SU-DHL-6 (cell line): ENCODE data around the gene SNX11.

ENCODE experiments used
- EZH2phosphoT487 ChIP-seq: fragments of 200-600 bp; sonication (generic), shearing (Covaris generic); conservative IDR thresholded peaks from 2 replicates; pipeline ENCODE4 v1.6.1; 2018; ENCODE audit warnings: mild to moderate bottlenecking, antibody characterized with exemption, low read length, moderate library complexity, mixed read lengths
- TF ChIP-seq, protein P1 (sequence below): fragments of 200-600 bp; sonication (generic); IDR thresholded peaks from one replicate; pipeline ENCODE4 v1.5.1; 2017; ENCODE audit warnings: antibody characterized with exemption, mild to moderate bottlenecking, low read length, moderate library complexity; ENCODE audit not compliant: insufficient read depth, poor library complexity, severe bottlenecking

DNA sequence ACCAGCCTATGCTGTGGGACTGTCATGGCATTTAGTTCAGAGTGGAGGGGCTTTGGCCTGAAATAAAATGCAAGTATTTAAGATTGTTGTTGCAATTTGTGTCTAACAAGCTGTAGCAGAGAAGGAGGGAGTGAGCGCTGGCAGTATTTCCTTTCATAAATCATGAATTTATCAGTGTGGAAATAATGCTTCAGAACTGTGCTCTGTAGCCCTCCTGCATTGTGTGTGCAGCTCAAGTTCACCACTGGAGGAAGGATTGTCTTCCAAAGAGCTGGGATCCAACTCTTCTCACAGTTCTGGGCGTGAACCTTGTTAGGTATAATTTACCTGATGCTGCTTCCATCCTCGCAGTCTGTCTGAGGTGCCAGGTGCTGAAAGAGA, 15.1 kb downstream of the SNX11 start:
- TF ChIP-seq, protein P1, sequence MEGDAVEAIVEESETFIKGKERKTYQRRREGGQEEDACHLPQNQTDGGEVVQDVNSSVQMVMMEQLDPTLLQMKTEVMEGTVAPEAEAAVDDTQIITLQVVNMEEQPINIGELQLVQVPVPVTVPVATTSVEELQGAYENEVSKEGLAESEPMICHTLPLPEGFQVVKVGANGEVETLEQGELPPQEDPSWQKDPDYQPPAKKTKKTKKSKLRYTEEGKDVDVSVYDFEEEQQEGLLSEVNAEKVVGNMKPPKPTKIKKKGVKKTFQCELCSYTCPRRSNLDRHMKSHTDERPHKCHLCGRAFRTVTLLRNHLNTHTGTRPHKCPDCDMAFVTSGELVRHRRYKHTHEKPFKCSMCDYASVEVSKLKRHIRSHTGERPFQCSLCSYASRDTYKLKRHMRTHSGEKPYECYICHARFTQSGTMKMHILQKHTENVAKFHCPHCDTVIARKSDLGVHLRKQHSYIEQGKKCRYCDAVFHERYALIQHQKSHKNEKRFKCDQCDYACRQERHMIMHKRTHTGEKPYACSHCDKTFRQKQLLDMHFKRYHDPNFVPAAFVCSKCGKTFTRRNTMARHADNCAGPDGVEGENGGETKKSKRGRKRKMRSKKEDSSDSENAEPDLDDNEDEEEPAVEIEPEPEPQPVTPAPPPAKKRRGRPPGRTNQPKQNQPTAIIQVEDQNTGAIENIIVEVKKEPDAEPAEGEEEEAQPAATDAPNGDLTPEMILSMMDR = no peak
- TF ChIP-seq EZH2phosphoT487 = no peak
